GM13976 (cell line): ENCODE results near the gene STK33.

Source experiments
- DNase-seq: peaks from one replicate; pipeline ENCODE4 v3.0.0; 2012; ENCODE audit warnings: low spot score
- CTCF ChIP-seq: IDR thresholded peaks from 2 replicates; pipeline ENCODE4 v1.5.1; 2012; ENCODE audit warnings: borderline replicate concordance, mild to moderate bottlenecking; ENCODE audit not compliant: insufficient read depth; ENCODE audit errors: extremely low read depth, missing control alignments, control extremely low read depth
- in situ Hi-C: fragments of 300-500 bp; cut with MboI; formaldehyde crosslinking; loops from one replicate; pipeline ENCODE4 v1.12.0; 2022; ENCODE audit warnings: low sequenced_read_pairs, mixed read lengths, inconsistent platforms; ENCODE audit not compliant: unreplicated experiment

STK33 gene

DNA sequence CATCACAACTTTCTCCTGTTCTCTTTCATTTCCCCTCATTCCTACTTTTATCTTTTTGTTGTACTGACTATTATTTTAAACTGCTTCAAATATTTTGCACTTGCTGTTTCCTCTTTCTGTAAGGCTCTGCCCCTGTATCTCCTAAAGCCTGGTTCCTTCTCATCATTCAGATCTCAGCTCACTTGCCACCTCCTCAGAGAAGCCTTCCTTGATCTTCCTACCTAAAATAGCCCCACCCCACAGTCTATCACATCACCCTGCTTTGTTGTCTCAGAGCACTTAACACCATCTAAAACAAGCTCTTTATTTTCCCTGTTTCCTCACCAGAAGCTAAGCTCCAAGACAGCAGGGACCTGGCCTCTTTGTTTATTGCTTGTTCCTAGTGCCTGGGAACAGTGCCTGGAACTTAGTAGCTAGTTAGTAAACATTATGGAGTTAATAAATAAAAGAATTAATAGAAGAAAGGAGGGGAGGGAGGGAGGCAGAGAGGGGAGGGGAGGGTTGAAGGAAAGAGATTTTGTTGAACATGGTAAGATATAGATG lies 2.5 kb upstream of the STK33 start:
- in situ Hi-C loops, result no loop called here
- no peak for DNase-seq
- no peak for TF ChIP-seq CTCF

DNA sequence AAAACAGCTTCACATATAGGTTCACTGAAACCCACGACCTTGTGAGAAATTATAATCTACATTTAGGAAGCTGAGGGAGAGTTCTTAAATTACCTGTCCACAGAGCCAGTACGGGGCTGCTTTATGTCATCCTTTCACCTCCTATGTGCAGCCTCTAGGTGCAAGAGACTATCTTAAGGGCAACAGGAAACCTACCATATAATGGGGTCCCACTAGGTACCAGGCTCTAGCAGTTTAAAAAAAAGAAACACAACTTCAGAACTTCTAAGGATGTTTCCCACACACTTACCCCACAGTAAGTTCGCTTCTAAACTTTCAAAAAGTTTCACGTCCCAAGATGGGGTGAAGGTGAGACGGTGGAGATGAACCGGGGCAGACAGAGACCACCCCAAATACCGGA lies 573 bp downstream of the STK33 start:
- DNase-seq, result no peak
- TF ChIP-seq CTCF, result no peak
- in situ Hi-C loops, result no loop called here

GRCh38 chr11:8587915-8588314 lies 6.1 kb downstream of the STK33 start:
- no peak for DNase-seq
- in situ Hi-C loops, result no loop called here
- TF ChIP-seq CTCF, result no peak

DNA sequence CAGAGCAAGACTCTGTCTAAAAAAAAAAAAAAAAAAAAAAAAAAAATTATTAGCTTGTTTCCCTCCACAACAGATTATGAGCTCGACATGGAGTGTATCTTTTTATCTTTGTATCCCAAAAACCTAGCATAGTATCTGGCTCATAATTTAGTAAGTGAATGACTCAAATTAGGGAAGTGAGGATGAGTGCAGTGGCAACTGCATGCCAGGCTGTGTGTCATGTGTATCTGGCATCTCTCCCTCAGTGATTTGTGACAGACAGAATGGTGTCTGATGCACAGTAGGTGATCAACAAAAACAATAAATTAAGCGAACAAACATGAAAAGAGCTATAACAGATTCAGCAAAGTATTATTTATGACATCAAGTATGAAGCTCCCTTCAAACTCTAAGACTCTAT lies 7.2 kb downstream of the STK33 start:
- in situ Hi-C loops, result no loop called here
- no peak for TF ChIP-seq CTCF
- DNase-seq, result no peak

DNA sequence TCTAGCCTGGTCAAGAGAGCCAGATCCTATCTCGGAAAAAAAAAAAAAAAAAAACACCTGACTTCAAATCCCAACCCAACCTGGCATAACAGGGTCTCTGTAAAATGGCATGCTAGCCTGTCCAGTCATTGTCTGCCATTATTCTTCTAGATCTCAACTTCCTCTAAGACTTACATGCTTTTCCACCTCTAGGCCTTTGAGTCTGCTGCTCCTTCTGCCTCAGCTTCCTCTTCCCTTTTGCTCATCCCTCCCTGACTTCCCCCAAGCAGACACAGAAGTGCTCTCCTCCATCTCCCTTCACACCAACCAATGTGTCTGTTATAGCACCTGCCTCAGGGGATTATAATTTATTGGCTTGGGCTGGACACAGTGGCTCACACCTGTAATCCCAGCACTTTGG lies 7.8 kb downstream of the STK33 start:
- DNase-seq, result no peak
- no peak for TF ChIP-seq CTCF
- in situ Hi-C loops, result no loop called here

- DNase-seq, result no peak
- in situ Hi-C loops, result no loop called here
- no peak for TF ChIP-seq CTCF
Measured at GRCh38 chr11:8584511-8584910, 9.5 kb downstream of the STK33 start.

DNA sequence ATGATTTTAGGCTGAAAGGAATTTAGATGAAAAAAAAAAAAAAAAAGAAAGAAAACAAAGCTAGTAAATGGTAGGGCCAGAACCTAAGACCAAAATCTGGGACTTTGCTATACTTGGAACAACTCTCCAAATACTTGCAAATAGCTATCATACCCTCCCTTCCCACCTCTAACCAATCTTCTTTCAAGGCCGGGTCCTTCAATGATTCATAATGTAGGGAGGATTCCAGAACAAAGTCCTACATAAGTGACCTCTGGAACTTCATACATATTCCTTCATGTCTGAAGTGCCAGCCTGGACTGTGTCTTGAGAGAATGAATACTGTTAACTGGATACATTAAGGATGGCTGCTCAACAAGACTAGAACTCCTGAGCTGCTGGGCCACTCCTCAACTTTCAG lies 9.9 kb downstream of the STK33 start:
- DNase-seq, result no peak
- in situ Hi-C loops, result no loop called here
- TF ChIP-seq CTCF, result no peak
